HG03520 (cell line): ENCODE measurements around the gene PCSK6.
"Not testable (repeated sequence)": the region's sequence is repeated elsewhere in the genome, so short reads cannot be mapped to it uniquely, and the experiment has no call there.

ENCODE experiments used
- ATAC-seq: cut with Tn5 transposase; IDR thresholded peaks from one replicate; pipeline ENCODE4 v1.9.1; 2021; ENCODE audit warnings: mild to moderate bottlenecking, moderate library complexity; ENCODE audit not compliant: unreplicated experiment

The PCSK6 gene

DNA sequence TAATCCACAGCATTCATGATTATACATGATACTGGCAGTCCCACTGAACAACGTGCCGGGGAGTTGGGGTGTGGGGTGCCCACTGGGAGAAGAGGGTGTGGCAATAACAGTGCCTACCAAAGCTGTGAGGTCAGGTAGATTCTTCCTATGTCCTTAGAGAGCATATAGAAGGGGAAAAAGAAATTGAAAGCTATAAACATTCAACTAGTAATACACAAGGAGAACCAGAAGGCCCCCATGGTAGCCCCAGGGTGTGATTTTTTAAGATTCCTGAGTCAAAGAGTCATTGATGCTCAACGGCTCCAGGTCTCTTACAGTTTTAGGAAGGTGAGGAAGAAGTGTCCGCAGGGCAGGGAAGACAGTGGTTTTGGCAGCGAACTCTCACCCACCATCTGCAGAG is 25.8 kb downstream of the PCSK6 start:
- ATAC-seq = not testable (repeated sequence)

DNA sequence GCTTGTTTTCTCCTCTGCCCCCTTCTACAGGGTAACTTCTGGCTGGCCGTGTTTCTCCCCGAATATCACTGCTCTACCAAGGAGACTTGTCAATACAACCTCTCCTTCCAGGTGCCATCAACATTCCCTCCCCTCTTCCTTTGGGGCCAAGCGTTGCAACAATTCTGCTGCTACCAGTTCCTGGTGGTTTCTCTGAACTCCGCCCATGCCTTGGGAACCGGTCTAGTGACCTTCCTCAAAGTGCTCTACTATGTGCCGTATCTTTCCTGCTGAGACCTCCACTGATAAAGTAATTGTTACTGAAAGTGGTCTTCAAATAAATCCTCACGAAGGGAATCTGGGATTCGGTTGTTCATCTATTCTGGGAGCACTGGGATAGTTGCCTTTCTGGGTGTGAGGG is 26.2 kb downstream of the PCSK6 start:
- no peak for ATAC-seq

DNA sequence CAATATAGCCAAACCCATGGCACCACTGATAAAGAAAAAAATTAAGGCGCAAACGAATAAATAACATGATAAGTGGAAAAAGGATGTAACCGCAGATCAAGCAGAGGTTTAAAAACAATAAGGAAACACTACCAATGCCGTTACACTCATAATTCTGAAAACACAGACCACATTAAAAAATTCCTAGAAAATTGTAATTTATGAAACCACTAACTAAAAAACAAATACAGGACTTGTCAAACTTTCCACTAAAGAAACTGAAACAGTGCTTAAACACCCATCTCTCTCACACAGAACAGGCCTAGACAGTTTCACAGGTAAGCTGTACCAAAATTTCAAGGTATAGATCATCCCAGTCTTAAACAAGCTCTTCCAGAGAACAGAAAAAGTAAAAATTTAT is 28.4 kb downstream of the PCSK6 start:
- ATAC-seq = no peak

DNA sequence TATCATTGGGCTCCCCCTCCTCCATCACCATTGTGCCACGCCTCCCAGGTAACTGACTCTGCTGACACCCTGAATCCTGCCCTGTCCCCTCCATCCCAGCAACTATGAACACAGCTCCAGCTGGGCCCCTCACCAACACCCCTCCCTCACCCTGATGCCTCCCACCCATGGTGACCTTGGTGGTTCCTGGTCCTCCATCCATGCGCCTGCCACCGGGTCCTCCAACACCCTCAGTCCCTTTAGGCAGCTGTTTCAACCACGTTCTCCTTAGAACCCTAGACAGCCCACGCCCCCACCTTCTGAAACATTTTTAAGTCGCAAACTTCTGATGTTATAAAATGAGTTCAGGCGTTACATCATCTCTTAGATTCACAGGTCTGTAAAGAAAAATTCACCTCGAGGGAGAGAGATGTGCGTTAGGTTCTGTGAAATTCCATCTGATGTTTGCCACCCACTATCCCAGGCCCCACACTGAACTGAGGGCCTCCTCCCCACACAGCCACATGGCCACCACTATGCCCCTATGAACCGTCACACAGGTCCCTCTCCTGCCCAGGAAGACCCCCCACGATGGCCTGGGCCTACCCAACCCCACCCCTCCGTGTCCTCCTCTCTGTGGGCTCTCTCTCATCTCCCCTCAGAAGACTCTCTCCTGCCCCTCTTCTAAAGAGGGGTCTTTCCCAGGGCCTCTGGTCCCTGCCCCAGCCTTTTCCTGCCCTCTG is 29.8 kb downstream of the PCSK6 start:
- ATAC-seq = no peak

DNA sequence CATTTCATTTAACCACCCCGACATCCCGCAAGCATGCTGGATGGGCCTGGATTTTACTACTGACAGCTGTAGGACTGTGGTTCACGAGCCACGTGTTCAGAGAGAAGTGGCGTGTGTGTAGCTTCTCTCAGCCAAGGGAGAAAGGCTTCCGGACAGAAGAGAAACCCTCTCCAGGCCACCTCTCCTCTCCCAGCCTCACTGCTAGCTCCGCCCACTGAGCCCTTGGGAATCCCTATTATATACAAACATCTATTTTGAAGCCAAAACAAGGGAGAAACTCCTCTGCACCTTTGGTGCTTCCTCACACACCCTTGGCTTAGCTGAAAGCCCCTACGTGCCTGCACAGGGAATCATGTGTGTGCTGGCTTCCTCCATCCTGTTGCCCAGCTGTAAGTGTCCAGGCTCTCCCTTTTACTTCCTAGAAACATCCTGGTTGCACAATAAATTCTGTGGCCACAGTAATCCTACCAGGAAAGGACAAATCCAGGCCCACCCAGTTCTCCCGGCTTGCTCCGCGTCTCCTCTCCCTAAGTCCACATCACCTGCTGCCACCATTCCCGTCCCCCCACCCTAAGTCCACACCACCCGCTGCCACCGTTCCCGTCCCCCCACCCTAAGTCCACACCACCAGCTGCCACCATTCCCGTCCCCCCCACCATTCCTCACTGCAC is 30.5 kb downstream of the PCSK6 start:
- no peak for ATAC-seq

DNA sequence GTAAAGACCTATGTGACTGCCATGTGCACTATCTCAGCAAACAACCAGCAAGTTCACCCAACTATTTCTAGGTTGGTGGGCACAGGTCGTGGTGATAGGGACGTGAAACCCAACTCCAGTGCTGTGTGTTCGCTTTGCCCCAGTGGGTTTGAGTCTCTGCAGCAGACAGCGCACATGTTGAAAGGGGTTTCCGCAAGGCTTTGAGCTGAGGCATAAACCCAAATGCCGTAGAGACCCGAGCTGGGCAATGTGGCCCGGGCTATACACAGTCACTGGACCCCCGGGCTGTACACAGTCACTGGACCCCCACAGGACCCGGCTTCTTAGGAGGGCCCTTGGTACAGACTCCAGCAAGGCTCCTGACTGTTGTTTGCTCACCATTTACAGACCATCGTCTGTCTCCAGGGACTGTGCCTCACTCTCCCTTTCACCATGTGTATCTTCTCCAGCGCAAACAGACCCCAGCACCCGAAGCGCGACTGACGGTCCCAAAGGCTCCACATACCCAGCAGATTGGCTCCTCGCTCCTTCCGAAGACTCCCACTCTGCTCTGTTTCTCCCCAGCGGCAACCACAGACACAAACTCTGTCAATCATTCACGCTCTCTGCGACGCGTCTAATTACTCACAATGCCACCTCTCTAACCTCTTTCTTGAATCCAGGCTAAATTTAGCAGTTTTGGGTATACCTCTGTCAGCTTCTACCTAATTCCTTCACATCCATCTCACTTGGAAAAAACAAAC is 31.2 kb downstream of the PCSK6 start:
- ATAC-seq = no peak

DNA sequence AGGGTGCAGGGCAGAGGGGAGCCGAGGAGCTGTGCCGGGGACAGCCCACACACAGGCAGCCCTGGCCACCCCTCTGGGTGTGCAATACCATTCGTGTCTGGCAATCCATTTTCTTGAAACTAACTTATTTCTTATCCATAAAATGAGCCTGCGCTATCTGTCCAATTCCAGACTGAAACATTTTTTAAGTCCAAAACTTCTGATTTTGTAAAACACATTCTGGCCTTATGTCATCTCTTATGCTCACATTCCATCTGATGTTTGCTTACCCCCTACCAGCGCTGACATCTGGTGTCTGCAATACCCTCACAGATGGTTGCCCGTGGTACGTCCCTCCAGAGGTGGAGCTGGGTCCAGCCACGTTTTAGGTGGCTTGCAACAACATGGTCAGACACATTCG is 31.8 kb downstream of the PCSK6 start:
- ATAC-seq = no peak

DNA sequence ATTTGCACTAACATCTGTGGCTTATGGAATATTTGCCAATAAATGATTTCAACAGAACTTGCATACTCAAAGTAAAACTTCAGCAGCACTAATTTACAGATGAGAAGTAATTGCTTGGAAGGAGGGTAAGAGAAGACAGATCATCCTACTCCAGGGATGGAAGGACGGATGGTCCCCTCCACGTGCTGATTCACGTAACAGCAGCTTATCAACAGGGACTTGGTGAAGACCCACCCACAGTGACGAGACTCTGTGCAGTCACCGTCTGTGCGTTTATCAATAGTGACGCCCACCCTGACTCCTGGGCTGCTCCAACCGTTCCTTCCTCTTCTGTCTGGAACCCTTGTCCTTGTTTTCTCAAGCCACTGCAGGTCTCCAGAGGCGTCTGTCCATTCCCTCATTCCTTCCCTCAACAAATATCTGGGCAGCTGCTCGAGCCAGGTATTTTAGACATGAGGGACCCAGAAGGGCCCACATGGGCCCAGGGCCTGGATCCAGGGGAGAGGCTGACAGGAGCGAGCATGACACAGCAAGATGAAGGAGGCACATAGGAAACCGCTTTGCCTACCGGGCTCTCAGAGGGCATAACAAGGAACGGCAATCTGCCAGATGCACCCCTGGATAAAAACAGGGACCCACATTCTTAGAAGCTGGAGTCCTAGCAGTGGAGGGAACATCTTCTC is 33.3 kb downstream of the PCSK6 start:
- no peak for ATAC-seq

DNA sequence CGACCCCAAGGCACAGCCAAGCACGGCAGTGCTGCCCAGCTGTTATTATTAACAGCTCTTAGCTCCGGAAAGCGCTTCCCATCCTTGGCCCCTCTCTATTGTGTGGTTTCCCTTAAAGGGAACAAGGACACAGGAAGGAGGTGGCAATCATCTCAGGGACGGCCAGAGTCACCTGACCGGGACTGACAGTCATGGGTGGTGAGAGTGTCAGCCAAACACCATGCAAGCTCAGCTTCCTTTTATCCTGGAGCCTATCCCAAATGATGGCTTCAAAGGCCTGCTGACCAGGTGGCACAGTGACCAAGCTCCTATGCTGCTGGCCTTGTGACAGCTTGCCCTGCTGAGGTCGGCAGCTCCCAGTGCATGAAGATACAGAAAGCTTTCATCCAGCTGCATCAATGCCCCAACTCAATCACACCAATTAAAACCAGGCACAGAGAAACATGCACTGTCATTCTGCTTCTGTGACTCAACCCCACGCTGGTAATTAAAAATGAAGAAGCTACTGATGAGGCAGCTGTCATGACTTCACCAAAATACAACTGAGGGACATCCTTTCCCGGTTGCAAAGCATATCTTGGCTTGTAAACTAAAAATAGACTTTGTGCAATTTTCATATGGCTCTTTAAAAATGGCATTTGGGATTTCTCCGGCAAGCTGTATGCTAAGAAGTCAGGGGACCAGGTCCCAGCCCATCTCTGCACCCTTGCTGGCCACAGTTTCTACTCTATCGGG is 34.0 kb downstream of the PCSK6 start:
- ATAC-seq = no peak

DNA sequence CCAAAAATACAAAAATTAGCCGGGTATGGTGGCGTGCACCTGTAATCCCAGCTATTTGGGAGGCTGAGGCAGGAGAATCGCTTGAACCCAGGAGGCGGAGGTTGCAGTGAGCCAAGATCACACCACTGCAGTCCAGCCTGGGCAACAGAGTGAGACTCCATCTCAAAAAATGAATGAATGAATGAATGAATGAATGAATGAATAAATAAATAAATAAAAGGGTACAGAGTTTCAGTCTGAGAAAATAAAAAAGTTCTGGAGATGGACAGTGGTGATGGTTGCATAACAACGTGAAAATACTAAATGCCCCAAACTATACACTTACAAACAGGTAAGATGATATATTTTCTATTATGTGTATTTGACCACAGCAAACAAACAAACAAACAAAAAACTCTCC is 34.7 kb downstream of the PCSK6 start:
- not testable (repeated sequence) for ATAC-seq

DNA sequence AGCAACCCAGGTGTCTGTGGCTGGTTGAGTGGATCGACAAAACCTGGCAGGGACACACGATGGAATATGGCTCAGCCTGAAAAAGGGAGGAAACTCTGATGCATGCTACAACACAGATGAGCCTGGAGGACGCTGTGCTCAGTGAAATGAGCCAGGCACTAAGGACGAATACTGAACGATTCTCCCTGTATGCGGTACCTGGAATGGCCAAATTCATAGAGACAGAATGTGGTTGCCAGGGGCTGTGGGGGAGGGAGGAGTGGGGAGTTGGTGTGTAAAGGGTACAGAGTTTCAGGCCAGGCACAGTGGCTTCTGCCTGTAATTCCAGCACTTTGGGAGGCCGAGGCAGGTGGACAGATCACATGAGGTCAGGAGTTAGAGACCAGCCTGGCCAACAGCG is 35.1 kb downstream of the PCSK6 start:
- ATAC-seq = no peak

DNA sequence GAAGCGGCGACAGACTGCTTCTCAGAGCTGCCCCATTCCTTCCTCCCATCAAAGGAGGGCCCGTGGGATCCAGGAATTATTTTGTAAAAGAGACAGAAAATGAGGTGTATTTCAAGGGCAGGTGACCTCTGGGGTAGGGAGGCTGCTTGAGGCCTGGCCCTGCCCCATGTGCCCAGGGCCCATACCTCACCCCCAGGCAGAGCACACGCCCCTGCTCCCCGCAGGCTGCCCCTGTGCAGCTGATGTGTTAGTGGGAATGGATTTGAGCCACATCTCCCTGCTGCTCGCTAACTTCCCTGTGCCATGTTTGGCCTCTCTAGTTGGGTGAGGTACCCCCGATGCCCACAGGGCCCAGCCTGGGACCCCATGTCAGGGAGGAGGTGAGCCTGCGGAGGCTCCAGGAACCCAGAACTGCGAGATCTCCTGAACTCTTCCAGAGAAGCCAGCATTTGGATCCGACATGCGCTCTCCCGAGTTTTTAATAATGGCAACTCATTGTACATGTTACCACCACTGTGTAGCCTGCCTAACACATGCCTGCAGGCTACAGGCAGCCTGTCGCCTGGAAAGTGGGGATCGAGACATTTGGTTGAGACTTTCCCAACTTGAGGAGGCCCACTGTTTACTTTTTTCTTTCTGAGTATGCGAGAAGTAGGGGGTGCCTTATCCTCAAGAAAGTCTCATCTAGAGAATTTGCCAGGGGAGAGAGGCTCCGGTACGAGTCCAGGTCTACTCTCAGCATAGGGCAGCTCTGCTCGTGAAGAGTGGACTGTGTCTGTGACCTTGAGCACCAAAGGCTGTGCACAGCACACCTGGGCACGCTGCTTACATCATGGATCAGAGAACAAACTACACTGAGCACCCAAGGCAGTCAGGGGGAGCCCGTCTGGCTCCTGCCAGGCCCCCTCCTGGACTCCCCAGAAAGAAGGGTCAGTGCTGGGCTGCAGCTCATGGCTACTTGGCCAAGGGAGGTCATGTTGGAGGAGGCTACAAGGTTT is 36.1 kb downstream of the PCSK6 start:
- ATAC-seq = no peak

DNA sequence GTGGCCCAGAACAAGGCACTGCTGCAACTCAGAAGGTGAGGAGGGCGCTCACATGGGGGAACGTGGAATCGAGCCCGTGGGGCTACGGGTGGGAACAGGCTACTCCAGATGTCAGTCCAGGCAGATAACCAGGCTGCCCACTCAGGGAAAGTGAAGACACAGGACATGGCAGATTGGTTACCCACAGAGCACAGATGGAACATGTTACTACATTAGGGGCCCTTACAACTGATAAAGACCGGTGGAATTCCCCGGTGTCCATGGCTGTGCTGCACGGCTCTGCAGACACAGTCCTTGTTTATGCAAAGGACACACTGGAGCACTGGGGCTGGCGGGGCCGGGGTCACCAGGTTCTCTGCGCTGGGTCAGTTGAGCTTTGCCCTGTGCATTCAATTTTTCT is 36.9 kb downstream of the PCSK6 start:
- no peak for ATAC-seq

DNA sequence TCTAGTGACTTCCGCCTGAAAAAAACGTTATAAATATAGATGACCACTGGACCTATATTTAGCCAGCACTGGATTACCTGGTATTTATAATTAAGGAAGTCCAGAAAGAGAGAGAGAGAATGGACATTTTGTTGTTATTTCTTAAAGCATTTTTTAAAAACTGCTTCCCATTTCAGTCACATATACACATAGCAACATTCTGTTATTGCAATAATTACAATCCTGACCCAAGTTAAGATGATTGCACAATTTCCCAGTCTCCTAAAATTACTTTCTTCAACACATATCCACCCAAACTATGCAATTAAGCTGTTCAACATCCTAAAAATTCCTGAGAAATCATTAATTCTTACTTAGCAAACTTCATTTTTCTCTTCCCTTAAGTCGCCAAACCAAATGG is 37.7 kb downstream of the PCSK6 start:
- ATAC-seq = no peak

DNA sequence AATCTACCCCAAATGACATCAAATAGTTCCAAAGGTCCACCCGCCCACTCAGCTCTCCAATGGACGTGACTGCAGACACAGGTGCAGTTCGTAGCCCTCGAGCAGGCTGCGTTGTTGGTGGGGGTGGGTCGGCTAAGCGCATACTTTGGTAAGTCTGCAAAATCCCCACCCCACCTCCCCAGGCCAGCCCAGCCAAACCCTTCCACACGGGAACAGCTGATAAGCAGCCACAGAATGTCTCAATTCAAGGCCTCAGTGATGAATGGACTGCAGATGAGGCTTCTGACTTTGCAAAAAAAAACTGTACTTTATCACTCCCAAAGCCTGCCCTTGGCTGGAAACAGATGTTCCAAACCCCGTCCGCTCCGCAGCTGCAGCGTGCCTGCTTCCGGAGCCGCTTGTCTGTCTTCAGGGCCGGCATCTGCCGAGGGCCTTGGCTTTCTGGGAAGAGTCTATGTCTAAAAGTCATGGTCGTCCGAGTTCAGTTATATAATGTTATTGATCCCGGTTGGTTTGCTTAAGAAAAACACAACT is 38.2 kb downstream of the PCSK6 start:
- ATAC-seq = no peak

DNA sequence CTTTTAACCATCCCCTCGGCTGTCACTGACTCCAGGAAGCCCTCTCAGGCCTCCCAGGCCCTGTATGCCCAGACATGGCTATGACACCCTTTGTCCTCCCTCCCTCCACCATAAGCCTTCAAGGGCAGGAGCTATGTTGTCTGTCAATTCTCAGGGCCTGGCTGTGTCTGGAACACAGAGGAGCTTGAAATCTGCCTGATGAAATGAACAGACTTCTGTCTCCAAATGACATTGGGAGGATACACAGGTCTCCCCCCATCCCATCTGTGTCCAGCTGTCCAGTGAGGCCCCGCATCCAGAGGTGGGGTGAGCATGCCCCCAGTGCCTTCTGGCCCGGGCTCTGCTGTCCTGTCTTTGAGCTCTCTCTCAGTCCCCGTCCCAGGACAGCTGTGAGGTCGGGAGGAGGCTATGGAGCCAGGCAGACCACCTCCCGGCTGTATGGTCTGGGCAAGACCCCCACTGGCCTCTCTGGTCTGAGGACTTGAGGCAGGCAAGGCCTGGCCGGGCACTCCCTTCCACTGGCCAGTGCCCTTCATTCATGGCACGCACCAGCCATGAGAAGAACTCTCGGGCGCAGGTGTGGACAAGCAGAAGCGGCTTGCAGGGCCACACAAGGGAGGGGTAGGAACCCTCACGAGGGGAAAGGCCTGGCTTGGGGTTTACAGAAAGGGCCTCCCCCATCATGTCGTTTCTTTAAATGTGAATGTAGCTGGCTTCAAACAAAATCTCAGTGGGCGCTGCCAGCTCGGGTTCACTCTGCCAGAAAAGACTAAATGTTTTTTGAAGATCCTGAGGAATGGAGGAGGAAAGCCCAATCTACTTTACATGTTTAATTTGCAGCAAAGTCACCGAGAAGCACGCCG is 38.9 kb downstream of the PCSK6 start:
- ATAC-seq = no peak

DNA sequence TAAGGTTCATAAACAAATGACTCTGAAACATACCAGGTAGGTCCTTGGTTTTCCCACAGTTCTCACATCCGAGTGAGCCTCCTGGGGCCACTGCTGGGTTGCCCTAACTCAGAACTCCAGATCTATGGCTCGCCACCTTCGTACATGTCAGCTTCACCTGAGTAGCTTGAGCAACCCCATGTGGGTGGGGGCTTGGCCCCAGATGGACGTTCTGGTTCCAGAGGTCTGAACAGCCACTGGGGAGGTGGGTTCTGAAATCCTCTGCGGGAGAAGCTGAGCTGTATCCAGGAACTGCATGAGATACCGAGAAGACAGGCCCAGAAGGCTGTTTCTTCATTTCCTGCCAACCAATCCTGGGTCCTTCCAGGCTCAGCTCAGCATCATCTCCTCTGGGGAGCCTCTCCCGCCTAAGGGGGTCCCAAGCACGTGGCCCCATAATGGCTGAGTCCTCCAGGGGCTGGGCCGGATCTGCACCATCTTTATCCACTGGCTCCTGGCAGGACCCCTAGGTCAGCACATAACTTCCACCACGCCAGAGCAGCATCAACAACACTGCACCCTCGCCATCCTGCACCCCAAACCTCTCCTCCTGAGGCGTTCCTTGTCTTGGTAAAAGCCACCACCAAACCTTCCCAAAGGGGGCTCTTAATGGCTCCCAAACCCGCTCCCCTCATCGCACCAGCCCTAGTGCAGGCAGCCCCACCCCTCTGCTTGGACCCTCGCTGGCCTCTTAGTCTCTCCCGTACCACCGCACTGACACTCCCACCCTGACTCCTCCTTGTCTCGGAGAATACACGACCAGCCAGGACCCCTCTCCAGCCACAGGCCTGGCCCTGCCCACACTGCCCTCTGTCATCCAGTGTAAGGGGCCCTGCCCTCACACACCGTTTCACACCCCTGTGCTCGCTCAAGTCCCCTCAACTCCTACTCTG is 39.8 kb downstream of the PCSK6 start:
- ATAC-seq = no peak
